Trophoblast cell (in vitro differentiated cells and primary cell): ENCODE results near the gene SLC23A2.

Experiments
- DNase-seq, 2 donors: peaks; one replicate each; pipeline ENCODE4 v3.0.0-alpha.2; 2016
- H2AFZ ChIP-seq: 2 replicates; pipeline ENCODE4 v1.6.1; 2013; ENCODE audit warnings: low read length, moderate library complexity, mild to moderate bottlenecking; ENCODE audit not compliant: insufficient read depth, poor library complexity
- H2AK5ac ChIP-seq: 2 replicates; pipeline ENCODE4 v1.6.1; 2013; ENCODE audit warnings: mild to moderate bottlenecking, low read length
- H2BK120ac ChIP-seq: 2 replicates; pipeline ENCODE4 v1.6.1; 2013; ENCODE audit warnings: low read length, mild to moderate bottlenecking, moderate library complexity; ENCODE audit not compliant: insufficient read depth, poor library complexity
- H2BK12ac ChIP-seq: 2 replicates; pipeline ENCODE4 v1.6.1; 2013; ENCODE audit warnings: mild to moderate bottlenecking, low read length, moderate library complexity
- H2BK5ac ChIP-seq: 2 replicates; pipeline ENCODE4 v1.6.1; 2013; ENCODE audit warnings: low read length, low read depth, moderate library complexity, mild to moderate bottlenecking; ENCODE audit not compliant: poor library complexity
- H3K14ac ChIP-seq: 2 replicates; pipeline ENCODE4 v1.6.1; 2013; ENCODE audit warnings: mild to moderate bottlenecking, low read length
- H3K18ac ChIP-seq: 2 replicates; pipeline ENCODE4 v1.6.1; 2013; ENCODE audit warnings: mild to moderate bottlenecking, low read length
- H3K23ac ChIP-seq: 2 replicates; pipeline ENCODE4 v1.6.1; 2013; ENCODE audit warnings: low read length
- H3K27ac ChIP-seq: 2 replicates; pipeline ENCODE4 v1.5.1; 2013; ENCODE audit warnings: low read depth, mild to moderate bottlenecking, inconsistent platforms, low read length, moderate library complexity
- H3K27me3 ChIP-seq: 2 replicates; pipeline ENCODE4 v1.6.1; 2013; ENCODE audit warnings: inconsistent platforms, mild to moderate bottlenecking, low read length, moderate library complexity; ENCODE audit not compliant: insufficient read depth
- H3K36me3 ChIP-seq, 2 experiments: 1 replicate in 1 of 2; 2 replicates in 1 of 2; pipeline ENCODE4 v1.6.1; 2013; ENCODE audit warnings: low read length in 2 of 2, mild to moderate bottlenecking in 2 of 2, moderate library complexity in 1 of 2; ENCODE audit not compliant: insufficient read depth in 2 of 2, control insufficient read depth in 1 of 2
- H3K4ac ChIP-seq: 2 replicates; pipeline ENCODE4 v1.6.1; 2013; ENCODE audit warnings: low read depth, mild to moderate bottlenecking, low read length, moderate library complexity
- H3K4me1 ChIP-seq, 2 experiments: 1 replicate in 1 of 2; 2 replicates in 1 of 2; pipeline ENCODE4 v1.6.1; 2013; ENCODE audit warnings: low read length in 2 of 2, mild to moderate bottlenecking in 2 of 2, moderate library complexity in 1 of 2; ENCODE audit not compliant: insufficient read depth in 2 of 2, control insufficient read depth in 1 of 2
- H3K4me2 ChIP-seq: 2 replicates; pipeline ENCODE4 v1.6.1; 2013; ENCODE audit warnings: inconsistent platforms, mild to moderate bottlenecking, low read length, moderate library complexity
- H3K4me3 ChIP-seq: 2 replicates; pipeline ENCODE4 v1.5.1; 2013; ENCODE audit warnings: mild to moderate bottlenecking, low read depth, low read length, inconsistent platforms
- H3K79me1 ChIP-seq: one replicate; pipeline ENCODE4 v1.6.1; 2013; ENCODE audit warnings: low read length
- H3K79me2 ChIP-seq: 2 replicates; pipeline ENCODE4 v1.6.1; 2013; ENCODE audit warnings: low read length, mild to moderate bottlenecking; ENCODE audit not compliant: control insufficient read depth, insufficient read depth, poor library complexity
- H3K9ac ChIP-seq: 2 replicates; pipeline ENCODE4 v1.6.1; 2013; ENCODE audit warnings: mild to moderate bottlenecking, low read length
- H3K9me3 ChIP-seq: 2 replicates; pipeline ENCODE4 v1.6.1; 2013; ENCODE audit warnings: low read depth, mild to moderate bottlenecking, control low read depth, inconsistent platforms, low read length; ENCODE audit not compliant: insufficient read depth
- H4K12ac ChIP-seq: 2 replicates; pipeline ENCODE4 v1.6.1; 2013; ENCODE audit warnings: low read depth, mild to moderate bottlenecking, low read length, moderate library complexity
- H4K8ac ChIP-seq: 2 replicates; pipeline ENCODE4 v1.6.1; 2013; ENCODE audit warnings: low read depth, mild to moderate bottlenecking, low read length, moderate library complexity
- H4K91ac ChIP-seq: one replicate; pipeline ENCODE4 v1.6.1; 2013; ENCODE audit warnings: low read depth, mild to moderate bottlenecking, low read length, moderate library complexity
- WGBS: extraction: QIAGEN DNeasy Blood & Tissue Kit; methylation state at CpG from one replicate; pipeline ENCODE4 v1.1.7; 2013; ENCODE audit warnings: missing lambda C conversion rate; ENCODE audit not compliant: insufficient read length, insufficient coverage; ENCODE audit errors: extremely low coverage; 5-methylcytosine and 5-hydroxymethylcytosine counted together

The SLC23A2 gene

GRCh38 chr20:4811257-4811656 lies 190.1 kb downstream of the SLC23A2 start:
- no peak overlapping the region for H3K27ac ChIP-seq
- H4K12ac ChIP-seq: no peak overlapping the region
- no peaks in the 10 kb centered on the region for H3K27me3 ChIP-seq
- no peak overlapping the region for H3K9ac ChIP-seq
- peaks cover 0 to 4% of the 10 kb centered on the region in 2 experiments for H3K36me3 ChIP-seq
- no peak for DNase-seq
- no peak overlapping the region for H3K23ac ChIP-seq
- H3K4me2 ChIP-seq: no peak overlapping the region
- no peak overlapping the region for H2BK12ac ChIP-seq
- no peak overlapping the region for H3K18ac ChIP-seq
- H3K79me2 ChIP-seq: no peaks in the 10 kb centered on the region
- WGBS: no CpG with 5 or more reads among the region's 4 CpGs
- peaks cover 1% of the 10 kb centered on the region for H3K9me3 ChIP-seq
- H2AK5ac ChIP-seq: no peak overlapping the region
- H2BK5ac ChIP-seq: no peak overlapping the region
- H3K4ac ChIP-seq: no peak overlapping the region
- H3K4me3 ChIP-seq: no peak overlapping the region
- no peaks in the 10 kb centered on the region for H3K79me1 ChIP-seq
- H2BK120ac ChIP-seq: no peak overlapping the region
- peaks cover 5 to 10% of the 10 kb centered on the region in 2 experiments for H3K4me1 ChIP-seq
- H3K14ac ChIP-seq: no peak overlapping the region
- no peak overlapping the region for H4K91ac ChIP-seq
- no peak overlapping the region for H2AFZ ChIP-seq
- H4K8ac ChIP-seq: no peak overlapping the region

DNA sequence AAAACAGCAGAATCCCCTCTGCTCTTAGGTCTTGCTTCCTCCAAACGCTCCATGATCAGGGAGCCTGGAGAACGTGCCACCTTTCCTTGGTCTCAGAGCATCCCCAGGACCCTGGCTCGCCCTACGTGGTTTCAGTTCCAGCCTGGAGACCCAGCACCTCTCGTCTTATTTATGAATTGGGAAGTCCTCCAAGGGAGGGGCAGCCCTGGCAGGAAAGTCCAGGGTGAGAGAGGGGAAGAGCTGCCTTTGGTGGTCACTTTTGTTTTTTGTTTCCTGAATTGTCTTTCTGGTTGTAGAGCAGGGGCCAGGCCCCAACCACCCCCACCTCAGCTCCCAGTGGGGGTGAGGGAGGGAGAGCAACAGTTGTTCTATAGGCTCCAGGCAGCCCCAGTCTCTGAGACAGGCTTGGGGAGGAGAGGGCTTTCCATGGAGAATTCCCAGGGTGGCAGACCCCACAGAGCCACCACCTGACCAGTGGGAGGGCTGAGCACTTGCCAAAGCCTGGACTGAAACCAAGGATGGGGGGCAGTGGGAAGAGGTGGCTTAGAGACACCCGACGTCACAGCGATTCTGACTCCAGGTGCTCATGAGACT lies 190.8 kb downstream of the SLC23A2 start:
- H3K27me3 ChIP-seq: no peaks in the 10 kb centered on the region
- H3K4ac ChIP-seq: no peak overlapping the region
- no peak overlapping the region for H3K27ac ChIP-seq
- H2AK5ac ChIP-seq: no peak overlapping the region
- no peak overlapping the region for H2AFZ ChIP-seq
- no peak overlapping the region for H4K91ac ChIP-seq
- no peaks in the 10 kb centered on the region for H3K79me2 ChIP-seq
- peaks cover 9 to 10% of the 10 kb centered on the region in 2 experiments for H3K4me1 ChIP-seq
- H4K8ac ChIP-seq: no peak overlapping the region
- no peaks in the 10 kb centered on the region for H3K9me3 ChIP-seq
- no peak for DNase-seq
- no CpG with 5 or more reads among the region's 8 CpGs for WGBS
- H3K79me1 ChIP-seq: no peaks in the 10 kb centered on the region
- peaks cover 0 to 4% of the 10 kb centered on the region in 2 experiments for H3K36me3 ChIP-seq
- H2BK5ac ChIP-seq: no peak overlapping the region
- H2BK120ac ChIP-seq: no peak overlapping the region
- no peak overlapping the region for H3K9ac ChIP-seq
- no peak overlapping the region for H3K23ac ChIP-seq
- no peak overlapping the region for H4K12ac ChIP-seq
- no peak overlapping the region for H3K18ac ChIP-seq
- H3K14ac ChIP-seq: no peak overlapping the region
- H3K4me3 ChIP-seq: no peak overlapping the region
- H2BK12ac ChIP-seq: no peak overlapping the region
- H3K4me2 ChIP-seq: no peak overlapping the region

GRCh38 chr20:4809707-4810106 lies 191.6 kb downstream of the SLC23A2 start:
- H4K12ac ChIP-seq: no peak overlapping the region
- no CpG with 5 or more reads among the region's 8 CpGs for WGBS
- no peak overlapping the region for H3K4ac ChIP-seq
- H3K36me3 ChIP-seq: peaks cover 2 to 4% of the 10 kb centered on the region in 2 experiments
- H3K9me3 ChIP-seq: no peaks in the 10 kb centered on the region
- DNase-seq: no peak
- no peak overlapping the region for H2BK5ac ChIP-seq
- H4K8ac ChIP-seq: no peak overlapping the region
- H3K79me2 ChIP-seq: no peaks in the 10 kb centered on the region
- H3K4me1 ChIP-seq: peaks cover 9 to 10% of the 10 kb centered on the region in 2 experiments
- H3K14ac ChIP-seq: no peak overlapping the region
- H2AFZ ChIP-seq: no peak overlapping the region
- H3K18ac ChIP-seq: no peak overlapping the region
- H3K9ac ChIP-seq: no peak overlapping the region
- H3K27ac ChIP-seq: no peak overlapping the region
- no peak overlapping the region for H2BK12ac ChIP-seq
- no peak overlapping the region for H2BK120ac ChIP-seq
- no peaks in the 10 kb centered on the region for H3K79me1 ChIP-seq
- no peak overlapping the region for H2AK5ac ChIP-seq
- no peak overlapping the region for H4K91ac ChIP-seq
- H3K4me3 ChIP-seq: no peak overlapping the region
- no peaks in the 10 kb centered on the region for H3K27me3 ChIP-seq
- no peak overlapping the region for H3K4me2 ChIP-seq
- H3K23ac ChIP-seq: no peak overlapping the region

DNA sequence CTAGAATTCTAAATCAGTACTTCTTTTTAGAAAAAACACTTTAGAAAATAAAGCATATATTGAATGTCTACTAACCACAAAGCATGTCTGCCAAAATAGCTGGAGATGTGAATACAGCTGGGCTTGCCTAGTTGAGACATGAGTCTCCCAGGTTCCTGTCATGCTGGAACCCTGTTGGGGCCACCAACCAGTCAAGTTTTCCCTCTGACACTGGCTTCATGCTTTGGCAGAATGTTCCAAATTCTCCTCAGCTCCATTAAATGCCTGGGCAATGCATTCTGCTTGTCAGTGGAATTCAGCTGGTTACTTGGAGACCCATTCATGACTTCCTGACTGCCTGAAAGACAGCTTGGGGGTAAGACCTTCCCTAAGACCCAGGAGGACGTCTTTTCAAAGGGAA lies 192.4 kb downstream of the SLC23A2 start:
- Histone ChIP-seq H3K36me3 (peaks cover 4% of the 10 kb centered on the region in 2 experiments), H2BK120ac (no peak overlapping the region), H3K18ac (no peak overlapping the region), H2BK12ac (no peak overlapping the region), H4K12ac (no peak overlapping the region), H3K9ac (no peak overlapping the region), H3K27me3 (no peaks in the 10 kb centered on the region), H3K27ac (no peak overlapping the region), H3K4me3 (no peak overlapping the region), H3K14ac (no peak overlapping the region), H4K91ac (no peak overlapping the region), H3K4ac (no peak overlapping the region), H4K8ac (no peak overlapping the region), H3K79me1 (no peaks in the 10 kb centered on the region), H2AK5ac (no peak overlapping the region), H3K4me1 (peaks cover 3 to 4% of the 10 kb centered on the region in 2 experiments), H2AFZ (no peak overlapping the region), H2BK5ac (no peak overlapping the region), H3K23ac (no peak overlapping the region), H3K79me2 (no peaks in the 10 kb centered on the region), H3K9me3 (no peaks in the 10 kb centered on the region), H3K4me2 (no peak overlapping the region)
- peak in 1 of 2 donors; percentile 49 for DNase-seq
- no CpG with 5 or more reads among the region's 1 CpG for WGBS
